ENCODE measurements around the gene KIF2C. TPM values are rescaled to one million over a fixed set of nuclear protein-coding genes. Genes with fewer than 3 reads are reported as not detected.

KIF2C gene
- total and polyA plus RNA-seq, 9 of the 15 experiments (the other 6 are each of a cell fraction or from before 2014, with no cell fraction given) = 84.9 to 226 (median 169) TPM

DNA sequence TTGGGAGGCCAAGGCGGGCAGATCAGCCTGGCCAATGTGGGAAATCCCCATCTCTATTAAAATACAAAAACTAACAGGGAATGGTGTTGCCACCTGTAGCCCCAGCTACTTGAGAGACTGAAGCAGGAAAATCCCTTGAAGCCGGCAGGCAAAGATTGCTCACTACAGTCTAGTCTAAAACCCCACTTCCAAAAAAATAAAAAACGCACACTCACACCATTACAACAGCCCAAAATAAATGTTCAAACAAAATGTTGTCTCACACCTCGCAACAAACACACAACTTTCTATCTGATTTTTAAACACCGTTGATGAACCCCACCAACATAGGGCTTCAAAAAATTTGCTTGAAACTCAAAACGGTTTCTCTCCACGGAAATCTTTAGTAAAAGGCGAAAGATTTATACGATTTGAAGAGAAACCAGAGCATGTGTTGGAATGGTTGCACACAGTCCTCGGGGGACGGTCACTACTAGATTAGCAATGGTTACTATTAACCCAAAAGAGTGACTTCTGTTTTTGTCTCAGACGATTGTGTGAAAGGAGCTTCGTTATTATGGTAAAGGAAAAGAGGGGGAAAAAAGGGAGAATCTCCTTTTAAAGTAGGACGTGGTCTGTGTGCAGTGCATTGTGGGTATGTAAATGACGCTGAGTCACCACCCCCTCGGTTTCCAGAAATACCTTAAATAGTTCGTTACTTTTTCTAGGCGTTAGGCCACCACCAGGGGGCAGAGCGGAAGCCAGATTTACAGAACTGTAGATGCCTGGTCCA, 8.7 kb upstream of the KIF2C start, which contains the start of gene RNU5D-1 (continued):
- TF ChIP-seq, protein P1, sequence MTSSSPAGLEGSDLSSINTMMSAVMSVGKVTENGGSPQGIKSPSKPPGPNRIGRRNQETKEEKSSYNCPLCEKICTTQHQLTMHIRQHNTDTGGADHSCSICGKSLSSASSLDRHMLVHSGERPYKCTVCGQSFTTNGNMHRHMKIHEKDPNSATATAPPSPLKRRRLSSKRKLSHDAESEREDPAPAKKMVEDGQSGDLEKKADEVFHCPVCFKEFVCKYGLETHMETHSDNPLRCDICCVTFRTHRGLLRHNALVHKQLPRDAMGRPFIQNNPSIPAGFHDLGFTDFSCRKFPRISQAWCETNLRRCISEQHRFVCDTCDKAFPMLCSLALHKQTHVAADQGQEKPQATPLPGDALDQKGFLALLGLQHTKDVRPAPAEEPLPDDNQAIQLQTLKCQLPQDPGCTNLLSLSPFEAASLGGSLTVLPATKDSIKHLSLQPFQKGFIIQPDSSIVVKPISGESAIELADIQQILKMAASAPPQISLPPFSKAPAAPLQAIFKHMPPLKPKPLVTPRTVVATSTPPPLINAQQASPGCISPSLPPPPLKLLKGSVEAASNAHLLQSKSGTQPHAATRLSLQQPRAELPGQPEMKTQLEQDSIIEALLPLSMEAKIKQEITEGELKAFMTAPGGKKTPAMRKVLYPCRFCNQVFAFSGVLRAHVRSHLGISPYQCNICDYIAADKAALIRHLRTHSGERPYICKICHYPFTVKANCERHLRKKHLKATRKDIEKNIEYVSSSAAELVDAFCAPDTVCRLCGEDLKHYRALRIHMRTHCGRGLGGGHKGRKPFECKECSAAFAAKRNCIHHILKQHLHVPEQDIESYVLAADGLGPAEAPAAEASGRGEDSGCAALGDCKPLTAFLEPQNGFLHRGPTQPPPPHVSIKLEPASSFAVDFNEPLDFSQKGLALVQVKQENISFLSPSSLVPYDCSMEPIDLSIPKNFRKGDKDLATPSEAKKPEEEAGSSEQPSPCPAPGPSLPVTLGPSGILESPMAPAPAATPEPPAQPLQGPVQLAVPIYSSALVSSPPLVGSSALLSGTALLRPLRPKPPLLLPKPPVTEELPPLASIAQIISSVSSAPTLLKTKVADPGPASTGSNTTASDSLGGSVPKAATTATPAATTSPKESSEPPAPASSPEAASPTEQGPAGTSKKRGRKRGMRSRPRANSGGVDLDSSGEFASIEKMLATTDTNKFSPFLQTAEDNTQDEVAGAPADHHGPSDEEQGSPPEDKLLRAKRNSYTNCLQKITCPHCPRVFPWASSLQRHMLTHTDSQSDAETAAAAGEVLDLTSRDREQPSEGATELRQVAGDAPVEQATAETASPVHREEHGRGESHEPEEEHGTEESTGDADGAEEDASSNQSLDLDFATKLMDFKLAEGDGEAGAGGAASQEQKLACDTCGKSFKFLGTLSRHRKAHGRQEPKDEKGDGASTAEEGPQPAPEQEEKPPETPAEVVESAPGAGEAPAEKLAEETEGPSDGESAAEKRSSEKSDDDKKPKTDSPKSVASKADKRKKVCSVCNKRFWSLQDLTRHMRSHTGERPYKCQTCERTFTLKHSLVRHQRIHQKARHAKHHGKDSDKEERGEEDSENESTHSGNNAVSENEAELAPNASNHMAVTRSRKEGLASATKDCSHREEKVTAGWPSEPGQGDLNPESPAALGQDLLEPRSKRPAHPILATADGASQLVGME (CRISPR knock-in tag; IDR thresholded peaks at IDR 0.05) = 0 out of 2 replicates have a peak, but pooled peaks have one; percentile 27
- peak; percentile 92 for TF ChIP-seq NFATC3 (IDR thresholded peaks at IDR 0.05)
- peak; percentile 97 for TF ChIP-seq ZNF57 (CRISPR knock-in tag; IDR thresholded peaks at IDR 0.05)
- no peak for TF ChIP-seq RBM22 (IDR thresholded peaks at IDR 0.05; ENCODE audit: low read depth, low read length, poor library complexity, severe bottlenecking)
- peak; percentile 92; the same call in 1 of the 2 replicates for TF ChIP-seq ZFP30 (CRISPR knock-in tag; IDR thresholded peaks at IDR 0.05; ENCODE audit: borderline replicate concordance)
- TF ChIP-seq SUPT5H (IDR thresholded peaks at IDR 0.05) = peak; percentile 100
- TF ChIP-seq, protein P2, sequence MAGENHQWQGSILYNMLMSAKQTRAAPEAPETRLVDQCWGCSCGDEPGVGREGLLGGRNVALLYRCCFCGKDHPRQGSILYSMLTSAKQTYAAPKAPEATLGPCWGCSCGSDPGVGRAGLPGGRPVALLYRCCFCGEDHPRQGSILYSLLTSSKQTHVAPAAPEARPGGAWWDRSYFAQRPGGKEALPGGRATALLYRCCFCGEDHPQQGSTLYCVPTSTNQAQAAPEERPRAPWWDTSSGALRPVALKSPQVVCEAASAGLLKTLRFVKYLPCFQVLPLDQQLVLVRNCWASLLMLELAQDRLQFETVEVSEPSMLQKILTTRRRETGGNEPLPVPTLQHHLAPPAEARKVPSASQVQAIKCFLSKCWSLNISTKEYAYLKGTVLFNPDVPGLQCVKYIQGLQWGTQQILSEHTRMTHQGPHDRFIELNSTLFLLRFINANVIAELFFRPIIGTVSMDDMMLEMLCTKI (IDR thresholded peaks at IDR 0.05; ENCODE audit: partially characterized antibody) = no peak
- TF ChIP-seq ZNF316 (IDR thresholded peaks at IDR 0.05) = peak; percentile 99
- peak; percentile 93 for TF ChIP-seq ZNF347 (CRISPR knock-in tag; IDR thresholded peaks at IDR 0.05; ENCODE audit: low read depth)
- TF ChIP-seq SMARCA4 (IDR thresholded peaks at IDR 0.05) = peak; percentile 74
- no peak for TF ChIP-seq XRCC4 (IDR thresholded peaks at IDR 0.05; ENCODE audit: extremely low read depth, insufficient read depth, insufficient read length)
- TF ChIP-seq SNRNP70 (optimal IDR thresholded peaks at IDR 0.05; ENCODE audit: low read depth, low read length) = no peak
- TF ChIP-seq U2AF1 (optimal IDR thresholded peaks at IDR 0.05; ENCODE audit: low read depth, low read length) = peak; percentile 88
- peak; percentile 46; the same call in 1 of the 2 replicates for TF ChIP-seq ESRRA (IDR thresholded peaks at IDR 0.05; ENCODE audit: borderline replicate concordance, low read depth)
- no peak for TF ChIP-seq COPS2 (conservative IDR thresholded peaks at IDR 0.05)
- peak; percentile 82 for TF ChIP-seq MYNN (IDR thresholded peaks at IDR 0.05)
- TF ChIP-seq MYNN (CRISPR knock-in tag; IDR thresholded peaks at IDR 0.05) = no peak
- peak; percentile 89 for TF ChIP-seq MAFF (IDR thresholded peaks at IDR 0.05; ENCODE audit: low read length)
- TF ChIP-seq ZNF668 (CRISPR knock-in tag; IDR thresholded peaks at IDR 0.05) = 0 out of 2 replicates have a peak, but pooled peaks have one; percentile 52
- TF ChIP-seq ZNF23 (CRISPR knock-in tag; IDR thresholded peaks at IDR 0.05) = peak; percentile 87
- TF ChIP-seq BRCA1 (IDR thresholded peaks at IDR 0.05) = no peak
- no peak for TF ChIP-seq BRCA1 (CRISPR knock-in tag; IDR thresholded peaks at IDR 0.05)
- 0 out of 2 replicates have a peak, but pooled peaks have one; percentile 28 for TF ChIP-seq CCAR2 (IDR thresholded peaks at IDR 0.05; ENCODE audit: low read depth, low read length)
- TF ChIP-seq, protein P3, sequence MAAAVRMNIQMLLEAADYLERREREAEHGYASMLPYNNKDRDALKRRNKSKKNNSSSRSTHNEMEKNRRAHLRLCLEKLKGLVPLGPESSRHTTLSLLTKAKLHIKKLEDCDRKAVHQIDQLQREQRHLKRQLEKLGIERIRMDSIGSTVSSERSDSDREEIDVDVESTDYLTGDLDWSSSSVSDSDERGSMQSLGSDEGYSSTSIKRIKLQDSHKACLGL (CRISPR knock-in tag; IDR thresholded peaks at IDR 0.05; ENCODE audit: borderline replicate concordance, poor library complexity, severe bottlenecking) = no peak

Measured in K562 (cell line).